CD4-positive, alpha-beta T cell treated with Interleukin-6 for 4 hours (primary cell): ENCODE data around the gene SYNGR1.
"Not testable (repeated sequence)": the region's sequence is repeated elsewhere in the genome, so short reads cannot be mapped to it uniquely, and the experiment has no call there.

Experiments used
- DNase-seq: peaks from one replicate; pipeline ENCODE4 v3.0.0-alpha.2; 2020; ENCODE audit warnings: mixed read lengths

SYNGR1 gene

DNA sequence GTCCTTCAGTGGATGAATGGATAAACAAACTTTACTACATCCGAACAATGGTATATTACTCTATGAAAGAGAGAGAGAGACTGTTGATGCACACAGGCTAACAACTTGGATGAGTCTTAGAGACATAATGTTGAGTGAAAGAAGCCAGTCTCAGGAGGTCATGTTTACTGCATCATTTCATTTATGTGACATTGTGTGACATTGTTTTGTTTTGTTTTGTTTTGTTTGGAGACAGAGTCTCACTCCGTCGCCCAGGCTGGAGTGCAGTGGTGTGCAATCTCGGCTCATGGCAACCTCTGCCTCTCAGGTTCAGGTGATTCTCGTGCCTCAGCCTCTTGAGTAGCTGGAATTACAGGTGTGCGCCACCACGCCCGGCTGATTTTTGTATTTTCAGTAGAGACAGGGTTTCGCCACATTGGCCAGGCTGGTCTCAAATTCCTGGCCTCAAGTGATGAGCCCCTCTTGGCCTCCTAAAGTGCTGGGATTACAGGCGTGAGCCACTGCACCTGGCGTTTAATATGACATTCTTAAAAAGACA is 62.1 kb downstream of the SYNGR1 start:
- DNase-seq, result not testable (repeated sequence)

DNA sequence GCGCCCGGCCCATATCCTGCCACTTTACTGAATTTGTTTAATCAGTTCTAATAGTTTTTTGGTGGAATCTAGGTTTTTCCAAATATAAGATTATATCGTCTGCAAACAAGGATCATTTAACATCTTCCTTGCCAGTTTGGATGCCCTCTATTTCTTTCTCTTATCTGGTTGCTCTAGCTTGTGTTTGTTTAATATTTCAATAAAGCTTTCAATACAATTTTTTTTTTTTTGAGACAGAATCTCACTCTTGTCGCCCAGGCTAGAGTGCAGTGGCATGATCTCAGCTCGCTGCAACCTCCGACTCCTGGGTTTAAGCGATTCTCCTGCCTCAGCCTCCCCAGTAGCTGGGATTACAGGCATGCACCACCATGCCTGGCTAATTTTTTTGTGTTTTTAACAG is 63.4 kb downstream of the SYNGR1 start:
- DNase-seq, result not testable (repeated sequence)

DNA sequence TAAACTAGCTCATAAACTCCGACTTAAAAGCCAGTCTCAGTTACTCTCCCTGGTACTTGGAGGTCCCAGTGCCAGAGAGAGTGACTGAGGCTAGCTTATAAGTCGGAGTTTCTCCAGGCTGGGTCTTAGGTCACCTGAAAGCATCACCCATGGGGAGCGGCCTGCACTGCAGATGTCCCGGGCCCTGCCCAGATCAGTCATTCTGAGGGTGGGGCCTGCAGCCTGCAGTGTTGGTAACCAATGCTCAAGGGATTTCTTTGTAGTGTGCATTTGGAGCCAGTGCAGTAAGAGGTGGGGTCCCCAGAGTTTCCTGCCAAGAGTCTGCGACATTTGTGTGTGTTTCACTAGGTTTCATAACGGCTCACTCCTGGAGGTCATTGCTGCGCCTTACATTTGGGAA is 64.6 kb downstream of the SYNGR1 start:
- peak; percentile 30 for DNase-seq

DNA sequence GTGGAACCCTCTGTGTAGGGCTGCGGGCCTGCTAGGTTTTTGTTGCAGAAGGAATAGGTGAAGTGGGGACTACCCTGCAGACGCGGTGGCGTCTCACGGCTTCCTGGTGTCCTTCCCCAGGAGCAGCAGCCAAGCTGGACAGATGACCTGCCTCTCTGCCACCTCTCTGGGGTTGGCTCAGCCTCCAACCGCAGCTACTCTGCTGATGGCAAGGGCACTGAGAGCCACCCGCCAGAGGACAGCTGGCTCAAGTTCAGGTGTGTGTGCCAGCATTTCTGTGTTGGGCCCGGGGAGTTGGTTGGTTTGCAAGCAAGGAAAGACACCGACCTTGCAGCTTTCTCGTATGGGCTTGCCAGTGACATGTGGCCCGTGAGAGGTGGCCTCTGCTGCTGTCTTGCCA is 65.1 kb downstream of the SYNGR1 start:
- DNase-seq, result no peak

DNA sequence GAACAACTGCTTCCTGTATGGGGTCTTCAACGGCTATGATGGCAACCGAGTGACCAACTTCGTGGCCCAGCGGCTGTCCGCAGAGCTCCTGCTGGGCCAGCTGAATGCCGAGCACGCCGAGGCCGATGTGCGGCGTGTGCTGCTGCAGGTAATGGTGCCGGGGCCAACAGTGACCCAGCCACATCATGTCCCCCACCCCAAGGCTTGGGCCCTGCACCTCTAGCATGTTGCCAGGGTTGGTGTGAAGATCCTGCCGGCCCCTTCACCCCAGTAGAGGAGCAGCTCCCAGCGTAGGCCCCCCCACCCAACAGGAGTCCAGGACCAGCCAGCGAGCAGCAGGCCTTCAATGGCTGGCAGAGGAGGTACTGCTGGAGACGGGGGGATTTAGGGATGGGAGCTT is 65.7 kb downstream of the SYNGR1 start:
- DNase-seq, result no peak

DNA sequence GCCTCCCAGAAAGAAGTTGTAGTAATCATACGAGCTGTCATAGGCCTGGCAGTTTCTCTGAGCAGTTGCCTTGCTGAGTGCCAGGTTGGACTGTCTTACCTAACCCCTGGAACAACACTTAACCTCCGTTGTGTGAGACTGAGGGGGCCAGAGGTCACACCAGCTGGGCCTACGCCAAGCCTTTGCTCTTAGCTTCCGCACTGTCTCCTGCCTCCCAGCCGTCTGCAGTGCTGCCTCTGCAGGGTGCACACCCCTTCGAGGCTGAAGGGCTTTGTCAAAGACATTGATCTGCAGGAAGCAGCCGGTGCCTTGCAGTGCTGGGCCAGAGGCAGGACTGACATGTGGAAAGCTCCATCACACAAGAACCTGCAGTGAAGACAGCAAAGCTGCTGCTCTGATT is 66.5 kb downstream of the SYNGR1 start:
- DNase-seq, result peak; percentile 47

DNA sequence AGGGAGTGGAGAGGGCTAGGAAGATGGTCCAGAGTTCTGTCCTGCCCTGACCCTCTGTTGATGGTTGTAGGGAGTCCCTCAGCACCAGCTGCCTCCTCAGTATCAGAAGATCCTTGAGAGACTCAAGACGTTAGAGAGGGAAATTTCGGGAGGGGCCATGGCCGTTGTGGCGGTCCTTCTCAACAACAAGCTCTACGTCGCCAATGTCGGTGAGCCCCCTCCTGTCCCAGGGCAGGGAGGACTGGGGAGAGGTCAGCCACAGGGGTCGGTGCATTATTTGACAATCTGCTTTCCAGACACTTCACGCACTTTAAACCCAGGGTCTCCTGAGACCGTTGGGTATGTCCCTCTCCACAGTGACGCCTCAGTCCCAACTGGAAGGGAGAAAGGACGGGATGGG is 67.8 kb downstream of the SYNGR1 start:
- DNase-seq, result no peak

DNA sequence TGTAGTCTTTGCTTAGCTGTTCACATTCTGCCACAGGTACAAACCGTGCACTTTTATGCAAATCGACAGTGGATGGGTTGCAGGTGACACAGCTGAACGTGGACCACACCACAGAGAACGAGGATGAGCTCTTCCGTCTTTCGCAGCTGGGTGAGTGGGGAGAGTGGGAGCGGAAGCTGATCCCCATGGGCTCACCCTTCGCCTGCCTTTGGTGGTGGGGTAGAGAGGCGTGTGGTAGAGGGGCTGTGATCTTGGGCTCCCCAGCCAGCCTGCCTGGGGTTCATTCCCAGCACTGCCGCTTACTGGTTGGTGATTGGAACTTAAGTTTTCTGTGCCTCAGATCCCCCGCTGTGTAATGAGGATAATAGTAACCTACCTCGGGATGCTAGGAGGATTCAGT is 68.9 kb downstream of the SYNGR1 start:
- DNase-seq, result no peak

DNA sequence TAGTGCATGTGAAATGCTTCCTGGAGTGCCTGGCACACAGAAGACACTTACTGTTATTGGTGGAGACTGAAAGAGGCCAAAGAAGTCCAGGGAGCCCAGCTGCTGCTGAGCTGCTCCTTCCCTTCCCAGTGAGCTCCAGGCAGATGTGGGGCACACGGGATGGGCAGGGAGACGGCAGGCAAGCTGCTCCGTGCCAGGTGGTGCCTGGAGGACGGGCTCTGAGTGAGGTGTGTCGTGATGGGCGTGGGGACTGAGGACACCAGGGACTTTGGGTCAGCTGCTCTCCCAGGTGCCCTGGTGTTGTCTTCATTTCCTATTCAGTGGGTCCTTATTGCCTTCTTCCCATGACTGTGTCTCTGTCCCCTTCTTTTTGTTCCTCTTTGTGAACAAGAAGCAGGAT is 69.3 kb downstream of the SYNGR1 start:
- no peak for DNase-seq

DNA sequence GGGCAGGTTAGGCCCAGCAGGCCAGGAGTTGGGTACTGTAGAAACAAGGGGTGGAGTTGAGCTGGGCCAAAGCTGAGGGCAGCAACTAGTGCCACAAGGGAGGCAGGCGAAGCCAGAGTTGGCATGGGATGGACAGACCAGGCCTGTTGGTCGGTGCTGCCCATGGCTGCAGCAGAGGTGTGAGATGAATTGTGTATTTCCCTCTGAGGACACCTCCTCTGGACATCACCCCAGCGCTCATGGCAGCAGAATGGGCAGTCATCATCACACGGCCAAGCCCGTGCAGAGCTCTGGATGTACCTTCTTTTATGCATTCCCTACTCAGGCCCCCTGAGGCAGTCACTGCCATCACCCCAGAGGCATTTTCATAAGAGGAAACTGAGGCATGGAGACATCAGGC is 70.1 kb downstream of the SYNGR1 start:
- DNase-seq, result no peak

DNA sequence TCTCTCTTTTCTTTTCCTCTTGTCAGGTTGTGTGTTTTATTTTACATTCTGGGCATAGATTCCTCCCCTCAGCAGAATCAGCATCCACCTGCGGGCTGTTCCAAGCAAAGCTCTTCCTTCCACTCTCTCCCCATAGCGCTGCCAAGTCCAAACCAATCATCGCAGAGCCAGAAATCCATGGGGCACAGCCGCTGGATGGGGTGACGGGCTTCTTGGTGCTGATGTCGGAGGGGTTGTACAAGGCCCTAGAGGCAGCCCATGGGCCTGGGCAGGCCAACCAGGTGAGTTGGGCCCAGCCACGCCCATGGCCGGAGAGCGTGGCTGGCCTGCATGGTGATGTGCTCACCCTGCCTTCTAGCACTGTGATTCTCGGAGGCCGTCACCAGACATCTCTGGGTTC is 71.9 kb downstream of the SYNGR1 start:
- DNase-seq, result no peak

DNA sequence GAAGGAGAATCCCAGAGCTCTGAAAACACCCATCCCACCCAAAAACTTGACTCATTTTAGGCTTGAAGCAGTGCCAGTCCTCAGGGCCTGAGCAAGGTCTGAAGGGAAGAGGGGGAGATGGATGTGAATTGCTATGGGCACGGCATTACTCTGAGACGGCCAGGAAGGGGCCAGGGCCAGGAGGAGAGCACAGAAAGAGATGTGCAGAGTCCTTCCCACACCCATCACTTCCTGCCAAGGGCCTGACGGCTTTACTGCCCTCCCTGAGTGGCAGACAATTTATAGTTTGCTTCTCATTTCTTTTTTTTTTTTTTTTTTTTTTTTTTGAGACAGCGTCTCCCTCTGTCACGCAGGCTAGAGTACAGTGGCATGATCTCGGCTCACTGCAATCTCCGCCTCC is 72.3 kb downstream of the SYNGR1 start:
- no peak for DNase-seq

DNA sequence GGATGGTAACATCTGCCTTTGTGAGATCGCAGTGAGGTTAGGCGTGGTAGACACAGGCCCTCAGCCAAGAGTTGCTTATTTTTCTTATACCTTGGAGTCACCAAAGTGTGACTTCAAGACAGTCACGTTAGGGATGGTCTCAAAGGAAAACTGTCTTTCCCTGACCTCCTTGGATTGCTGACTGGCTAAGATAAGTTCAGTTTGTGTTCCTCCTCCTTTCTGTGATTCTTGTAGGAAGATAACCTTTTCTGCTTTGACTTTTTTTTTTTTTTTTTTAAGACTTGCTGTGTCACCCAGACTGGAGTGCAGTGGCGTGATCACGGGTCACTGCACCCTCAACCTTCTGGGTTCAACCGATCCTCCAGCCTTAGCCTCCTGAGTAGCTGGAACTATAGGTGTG is 72.9 kb downstream of the SYNGR1 start:
- DNase-seq, result no peak

DNA sequence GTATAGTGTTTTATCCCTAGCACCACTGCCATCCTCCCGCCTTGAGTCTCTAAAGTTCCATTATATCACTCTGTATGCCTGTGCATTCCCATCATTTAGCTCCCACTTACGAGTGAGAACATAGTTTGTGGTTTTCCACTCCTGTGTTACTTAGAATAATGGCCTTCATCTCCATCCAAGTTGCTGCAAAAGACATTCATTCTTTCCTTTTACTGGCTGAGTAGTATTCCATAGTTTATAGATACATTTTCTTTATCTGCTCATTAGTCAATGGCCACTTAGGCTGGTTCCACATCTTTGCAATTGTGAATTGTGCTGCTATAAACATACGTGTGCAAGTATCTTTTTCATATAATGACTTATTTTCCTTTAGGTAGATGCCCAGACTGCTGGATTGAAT is 74.2 kb downstream of the SYNGR1 start:
- no peak for DNase-seq

DNA sequence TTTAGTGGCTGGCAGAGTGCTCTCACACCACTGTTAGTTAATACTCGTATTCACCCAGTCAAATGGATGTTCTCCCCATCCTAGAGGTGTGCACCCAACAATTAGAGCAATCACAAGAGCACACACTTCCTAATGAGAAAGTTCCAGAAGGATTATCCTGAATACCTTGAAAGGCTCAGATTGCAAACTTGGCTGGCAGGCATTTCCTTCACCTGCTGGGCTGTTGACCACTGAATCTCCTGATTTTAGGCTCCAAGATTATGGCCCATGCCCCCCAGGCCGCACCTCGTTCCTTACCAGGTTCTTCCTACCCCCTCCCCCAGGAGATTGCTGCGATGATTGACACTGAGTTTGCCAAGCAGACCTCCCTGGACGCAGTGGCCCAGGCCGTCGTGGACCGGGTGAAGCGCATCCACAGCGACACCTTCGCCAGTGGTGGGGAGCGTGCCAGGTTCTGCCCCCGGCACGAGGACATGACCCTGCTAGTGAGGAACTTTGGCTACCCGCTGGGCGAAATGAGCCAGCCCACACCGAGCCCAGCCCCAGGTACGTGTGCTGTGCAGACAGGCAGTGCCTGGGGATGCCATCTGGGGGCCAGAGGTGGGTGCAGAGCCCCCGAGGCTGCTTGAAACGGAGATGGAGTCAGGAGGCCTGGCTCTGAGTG is 76.7 kb downstream of the SYNGR1 start:
- no peak for DNase-seq

DNA sequence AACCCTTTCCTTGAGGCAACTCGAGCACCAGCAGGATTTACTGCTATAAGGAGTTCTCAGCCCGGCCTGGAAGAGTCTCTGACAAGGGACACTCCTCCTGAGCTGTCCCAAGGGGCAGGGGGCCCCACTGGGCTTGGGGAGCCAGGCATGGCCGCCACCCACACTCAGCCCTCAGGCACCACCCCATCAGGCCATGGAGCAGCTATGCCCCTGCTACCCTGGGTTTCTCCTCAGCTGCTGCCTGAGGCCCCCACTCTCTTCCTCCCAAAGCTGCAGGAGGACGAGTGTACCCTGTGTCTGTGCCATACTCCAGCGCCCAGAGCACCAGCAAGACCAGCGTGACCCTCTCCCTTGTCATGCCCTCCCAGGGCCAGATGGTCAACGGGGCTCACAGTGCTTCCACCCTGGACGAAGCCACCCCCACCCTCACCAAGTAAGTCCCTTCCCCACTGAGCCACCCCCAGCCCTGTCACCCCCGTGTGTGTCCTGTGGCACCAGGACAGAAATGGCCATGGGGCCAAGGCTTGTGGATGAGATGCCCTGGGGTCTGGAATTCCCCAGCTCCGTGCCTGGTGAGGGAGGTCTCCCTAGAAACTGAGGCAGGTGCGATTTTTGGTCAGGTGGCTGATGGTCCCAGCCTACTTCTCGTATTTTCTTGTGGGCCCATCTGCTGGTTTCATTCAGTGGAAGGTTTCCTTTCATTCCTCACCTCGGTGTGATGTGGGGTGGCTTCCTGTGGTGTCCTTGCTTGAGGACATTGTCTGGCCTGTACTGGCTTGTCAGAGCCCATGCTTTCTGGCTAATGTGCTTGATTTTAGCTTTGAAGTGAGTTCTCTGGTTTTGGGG is 78.2 kb downstream of the SYNGR1 start:
- no peak for DNase-seq

DNA sequence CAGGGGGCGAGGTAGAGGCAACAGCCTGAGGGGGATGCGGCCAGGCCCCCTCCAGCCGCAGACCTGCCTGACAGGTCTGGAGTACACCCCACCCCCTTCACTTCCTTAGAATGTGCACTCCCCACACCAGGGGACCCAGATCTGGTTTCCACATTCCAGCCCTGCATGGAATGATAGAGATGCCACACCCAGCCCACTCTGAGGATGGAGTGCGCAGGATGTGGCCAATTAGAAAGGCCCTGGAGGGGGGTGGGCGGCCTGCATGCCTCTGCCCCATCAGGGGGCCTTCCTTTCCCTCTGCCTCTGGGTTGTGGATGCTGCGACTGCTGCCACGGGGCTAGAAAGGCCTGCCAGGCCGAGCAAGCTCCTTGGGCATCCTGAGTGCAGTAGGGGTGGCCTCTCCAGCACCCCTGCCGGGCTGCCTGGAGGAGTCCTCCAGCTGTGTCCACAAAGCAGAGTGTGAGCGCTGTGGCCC is 78.8 kb downstream of the SYNGR1 start:
- DNase-seq, result no peak

DNA sequence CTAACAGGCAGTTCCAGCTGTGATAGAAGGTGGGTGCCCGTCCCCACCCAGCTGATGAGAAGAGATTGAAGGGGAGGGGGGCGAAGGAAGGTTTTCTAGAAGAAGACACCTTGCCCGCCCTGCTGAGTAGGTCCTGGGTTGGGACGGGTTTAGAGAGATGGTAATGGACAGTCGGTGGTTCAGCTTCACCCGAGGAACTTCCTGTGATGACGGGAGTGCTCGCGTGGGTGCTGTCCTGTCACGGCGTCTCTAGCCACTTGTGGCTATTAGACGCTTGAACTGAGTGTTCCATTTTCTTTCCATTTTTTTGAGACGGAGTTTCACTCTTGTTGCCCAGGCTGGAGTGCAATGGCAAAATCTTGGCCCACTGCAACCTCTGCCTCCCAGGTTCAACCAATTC is 79.4 kb downstream of the SYNGR1 start:
- DNase-seq, result no peak

DNA sequence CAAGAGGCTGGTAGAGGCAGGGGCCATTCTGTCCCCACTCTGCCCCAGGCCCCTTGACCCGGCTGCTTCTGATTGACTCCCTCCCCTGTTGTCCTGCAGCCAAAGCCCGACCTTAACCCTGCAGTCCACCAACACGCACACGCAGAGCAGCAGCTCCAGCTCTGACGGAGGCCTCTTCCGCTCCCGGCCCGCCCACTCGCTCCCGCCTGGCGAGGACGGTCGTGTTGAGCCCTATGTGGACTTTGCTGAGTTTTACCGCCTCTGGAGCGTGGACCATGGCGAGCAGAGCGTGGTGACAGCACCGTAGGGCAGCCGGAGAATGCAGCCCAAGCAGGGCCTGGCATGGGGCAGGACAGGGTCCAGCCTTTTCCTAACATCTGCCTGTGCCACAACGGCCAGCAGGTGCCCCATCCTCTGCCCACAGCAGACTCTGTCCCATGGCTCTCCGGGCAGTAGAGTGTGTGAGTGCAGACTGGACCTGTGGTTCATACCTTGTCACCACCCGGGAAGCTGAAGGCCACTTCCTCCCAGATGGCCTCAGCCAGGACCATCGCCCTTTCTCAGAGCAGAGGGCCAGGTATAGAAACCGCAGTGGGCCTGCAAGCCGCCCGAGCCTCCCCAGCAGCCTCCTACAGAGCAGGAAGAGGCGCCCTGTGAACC is 80.3 kb downstream of the SYNGR1 start:
- no peak for DNase-seq

DNA sequence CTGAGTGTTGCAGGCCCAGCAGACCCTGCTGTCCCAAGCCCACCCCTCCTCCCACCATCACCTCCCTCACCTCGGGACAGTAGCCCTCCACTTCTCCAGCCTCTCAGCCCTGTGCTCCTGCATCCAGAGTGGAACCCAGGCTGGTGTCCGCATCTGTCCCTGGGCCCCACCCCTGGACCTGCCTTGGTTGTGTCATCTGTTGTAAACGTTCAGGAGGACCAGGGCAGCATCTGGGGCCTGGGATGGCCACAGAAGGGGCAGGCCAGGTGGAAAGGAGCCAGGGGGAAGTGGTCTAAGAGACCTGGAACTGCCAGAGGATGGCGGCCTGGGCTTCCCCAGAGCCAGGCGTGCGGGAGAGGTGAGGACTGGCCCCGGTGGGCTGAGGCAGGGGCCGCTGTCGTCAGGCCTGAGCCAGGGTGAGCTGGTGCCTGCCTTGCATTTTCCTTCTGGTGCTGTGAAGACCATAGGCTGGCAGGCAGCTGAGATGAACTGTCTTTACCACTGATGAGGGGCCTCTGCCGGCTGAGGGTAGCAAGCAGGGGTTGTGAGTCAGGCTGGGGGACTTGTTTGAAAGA is 80.9 kb downstream of the SYNGR1 start:
- DNase-seq, result no peak

DNA sequence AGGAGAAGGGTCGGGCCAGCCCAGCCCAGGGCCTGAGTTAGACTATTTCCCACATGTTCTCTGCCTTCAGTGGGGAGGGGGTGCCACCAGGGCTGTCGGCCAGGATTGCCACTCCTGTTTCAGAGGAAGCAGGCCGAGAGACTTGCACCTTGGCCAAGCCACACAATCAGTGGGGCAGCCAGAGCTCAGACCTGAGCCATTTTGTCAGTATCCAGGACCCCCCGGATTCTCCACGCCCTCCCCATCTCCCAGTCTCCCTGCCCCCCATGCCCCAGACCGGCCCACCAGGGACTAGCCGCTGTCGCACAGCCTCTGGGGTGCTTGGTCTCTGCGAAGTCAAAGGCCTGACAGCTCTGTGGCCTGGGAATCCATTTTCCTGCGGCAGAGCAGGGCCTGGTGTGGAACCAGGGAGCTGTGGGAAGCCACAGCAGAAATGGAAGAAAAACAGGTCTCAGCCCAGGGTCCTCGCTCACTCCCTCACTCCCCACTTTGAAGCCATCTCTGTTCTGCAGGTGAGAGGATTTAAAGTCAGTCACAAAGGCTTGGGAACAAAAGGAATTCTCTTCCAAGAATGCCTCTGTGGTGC is 81.5 kb downstream of the SYNGR1 start:
- DNase-seq, result no peak

DNA sequence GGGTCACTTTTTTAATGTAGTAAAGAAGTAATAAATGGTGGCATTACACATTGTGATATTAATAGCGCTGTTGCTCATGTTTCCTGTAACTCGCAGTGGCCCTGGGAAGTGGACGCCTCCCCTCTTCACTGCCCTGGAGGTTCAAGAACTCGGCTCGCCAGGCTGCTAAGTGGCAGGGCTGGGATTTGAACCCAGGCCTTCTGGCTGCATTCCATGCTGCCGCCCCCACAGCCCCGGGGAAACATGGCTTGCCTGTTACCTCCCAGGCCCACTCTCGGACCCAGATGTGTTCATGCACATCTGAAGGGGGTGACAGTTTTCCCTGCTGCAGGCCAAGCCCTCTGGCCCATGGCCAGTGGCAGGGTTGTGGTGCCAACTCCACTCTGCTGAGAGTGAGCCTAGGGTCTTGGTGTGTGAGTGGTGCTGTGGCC is 82.0 kb downstream of the SYNGR1 start:
- no peak for DNase-seq

DNA sequence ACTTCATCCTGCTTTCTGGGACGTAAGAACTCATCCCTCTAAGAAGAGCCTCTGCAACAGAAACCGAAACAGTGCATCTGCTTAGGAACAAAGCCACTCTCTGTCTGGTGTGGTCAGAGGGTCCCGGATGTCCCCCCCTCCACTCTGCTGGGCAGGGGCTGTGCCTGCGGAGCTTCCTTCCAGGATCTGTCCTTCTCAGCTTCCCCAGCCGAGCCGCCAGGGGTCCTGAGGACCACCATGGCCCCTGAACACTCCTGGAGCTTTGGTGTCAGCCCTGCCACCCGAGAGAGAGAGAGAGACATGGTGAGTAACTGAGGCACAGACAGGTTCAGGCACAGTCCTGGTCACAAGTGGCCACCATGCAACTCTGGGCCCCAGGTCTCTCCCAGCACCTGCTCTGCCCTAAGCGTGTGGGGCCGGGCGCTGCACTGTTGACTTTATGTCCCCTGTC is 82.6 kb downstream of the SYNGR1 start:
- DNase-seq, result no peak
